GM19238 (cell line): ENCODE measurements around the gene REC114.
"Not testable (repeated sequence)": the region's sequence is repeated elsewhere in the genome, so short reads cannot be mapped to it uniquely, and the experiment has no call there.

Experiments
- DNase-seq: peaks from one replicate; pipeline ENCODE4 v3.0.0; 2011; ENCODE audit warnings: low spot score; ENCODE audit not compliant: insufficient read length

REC114 gene

DNA sequence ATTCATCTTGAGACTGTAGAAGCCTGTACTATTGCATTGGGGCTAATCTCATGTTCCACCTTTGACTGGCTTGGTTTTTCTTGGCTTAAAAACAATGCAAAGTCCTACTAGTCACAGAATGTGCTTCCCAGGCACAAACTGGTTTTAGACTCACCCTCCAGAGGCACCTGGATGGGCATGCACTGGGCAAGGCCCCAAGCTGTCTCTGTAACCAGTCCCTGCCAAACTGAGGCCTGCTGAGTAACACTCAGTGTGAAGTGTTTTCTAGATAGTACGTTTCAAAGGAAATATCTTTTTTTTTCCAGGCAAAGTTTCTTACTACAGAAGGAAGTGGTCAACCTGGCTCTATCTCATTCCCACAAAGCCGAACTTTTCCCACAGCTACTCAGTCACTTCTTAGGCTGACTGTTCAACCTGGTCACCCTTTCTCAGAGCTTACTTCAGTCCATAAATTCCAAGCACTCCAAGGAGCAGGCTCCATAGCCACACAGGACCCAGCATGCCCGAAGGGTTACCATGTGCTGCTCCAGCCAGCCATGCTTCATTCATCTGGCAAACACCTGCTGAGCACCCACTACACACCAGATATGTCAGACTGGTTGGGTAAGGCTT, 132.8 kb downstream of the REC114 start:
- DNase-seq: no peak

DNA sequence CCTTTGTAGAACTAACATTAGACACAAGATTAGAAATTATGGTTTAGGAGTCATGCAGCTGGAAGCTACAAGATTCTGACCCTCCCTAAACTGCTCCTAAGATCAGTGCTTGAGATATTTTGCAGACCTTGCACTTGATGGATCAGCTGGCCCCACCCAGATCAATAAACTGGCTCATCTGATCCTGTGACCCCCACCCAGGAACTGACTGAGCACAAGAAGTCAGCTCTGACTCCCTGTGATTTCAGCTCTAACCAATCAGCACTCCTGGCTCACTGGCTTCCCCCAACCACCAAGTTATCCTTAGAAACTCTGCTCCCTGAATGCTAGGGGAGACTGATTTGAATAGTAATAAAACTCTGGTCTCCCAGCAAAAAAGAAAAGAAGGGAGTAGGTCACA, 134.6 kb downstream of the REC114 start:
- not testable (repeated sequence) for DNase-seq

DNA sequence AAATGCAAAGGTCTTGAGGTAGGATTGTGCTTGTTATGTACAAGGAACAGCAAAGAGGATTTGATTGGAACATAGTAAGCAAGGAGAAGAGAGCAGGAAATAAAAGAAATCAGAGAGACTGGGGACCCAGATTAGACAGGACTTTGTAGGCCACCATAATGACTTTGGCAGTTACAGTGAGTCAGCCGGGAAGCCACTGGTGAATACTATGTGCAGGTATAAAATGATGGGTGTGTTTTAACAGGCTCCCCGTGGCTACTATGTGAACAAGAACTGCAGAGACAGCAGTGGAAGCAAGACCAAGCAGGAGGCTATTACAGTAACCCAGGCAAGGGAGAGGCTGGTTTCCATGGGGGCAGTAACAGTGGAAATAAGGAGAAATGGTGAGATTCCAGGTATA, 135.1 kb downstream of the REC114 start:
- DNase-seq: no peak

DNA sequence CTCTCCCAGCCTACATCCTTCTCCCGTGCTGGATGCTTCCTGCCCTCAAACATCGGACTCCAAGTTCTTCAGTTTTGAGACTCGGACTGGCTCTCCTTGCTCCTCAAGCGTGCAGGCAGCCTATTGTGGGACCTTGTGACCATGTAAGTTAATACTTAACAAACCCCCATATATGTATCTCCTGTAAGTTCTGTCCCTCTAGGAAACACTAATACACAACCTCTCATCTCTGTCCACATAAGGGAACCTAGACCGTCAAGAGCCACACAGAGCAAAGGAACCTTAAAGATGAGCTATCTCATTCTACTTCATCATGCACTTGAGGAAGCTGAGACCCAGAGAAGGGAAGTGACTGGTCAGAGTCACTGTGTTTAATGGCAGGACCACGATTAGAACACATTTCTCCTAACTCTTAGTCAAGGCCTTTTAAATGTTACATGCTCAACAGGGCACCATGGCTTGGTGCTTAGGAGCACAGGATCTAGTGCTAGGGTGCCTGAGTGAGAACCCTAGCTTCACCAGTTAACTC, 140.0 kb downstream of the REC114 start:
- no peak for DNase-seq

DNA sequence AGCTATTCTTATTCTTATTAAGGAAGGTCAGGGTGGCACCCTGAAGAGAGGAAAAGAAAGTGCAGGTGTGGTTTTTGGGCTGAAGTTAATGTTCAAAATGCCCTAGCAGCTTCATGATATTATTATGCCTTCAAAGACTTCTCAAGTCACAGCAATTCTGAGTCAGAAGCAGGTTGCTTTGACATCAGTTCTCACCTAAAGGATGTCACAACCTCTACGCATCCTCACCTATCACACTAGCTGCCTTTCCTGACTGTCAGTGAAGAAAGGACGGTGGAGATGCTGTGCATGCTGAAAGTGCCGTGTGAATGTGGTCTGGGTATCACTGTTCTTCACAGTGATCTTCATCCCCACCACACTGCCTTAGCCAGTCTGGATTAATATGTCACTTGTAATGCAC, 140.6 kb downstream of the REC114 start:
- no peak for DNase-seq

DNA sequence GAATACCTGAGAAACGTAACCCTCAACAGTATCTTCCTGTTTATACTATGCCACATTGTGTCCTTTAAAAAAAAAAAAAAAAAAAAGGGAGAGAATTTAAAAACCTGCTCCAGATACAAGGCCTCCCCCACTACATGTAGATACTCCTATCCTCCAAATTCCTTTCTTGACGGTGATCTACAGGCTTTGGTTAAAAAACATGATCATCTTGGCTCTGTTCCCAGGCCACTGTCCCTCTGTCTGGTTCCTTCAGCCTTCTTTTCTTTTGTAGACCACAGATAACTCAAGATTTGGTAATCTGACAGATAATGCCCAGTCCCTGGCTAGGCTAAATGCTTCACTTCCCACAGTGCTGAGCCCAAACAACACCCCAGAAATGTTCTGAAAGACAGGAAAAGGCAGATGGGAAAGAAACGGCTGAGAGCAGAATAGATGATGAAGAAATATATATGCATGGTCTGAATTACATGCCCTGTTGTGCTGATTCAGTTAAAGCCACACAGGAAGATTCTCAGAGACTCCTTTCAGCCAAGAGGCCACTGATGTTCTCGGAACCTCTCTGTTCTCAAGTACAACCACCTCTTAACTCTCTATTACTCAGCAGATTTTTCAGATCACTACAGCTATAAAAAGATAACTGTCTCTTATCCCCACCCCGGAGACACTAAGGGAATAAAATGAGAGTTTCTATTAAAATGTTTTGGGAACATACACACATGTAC, 141.9 kb downstream of the REC114 start:
- no peak for DNase-seq

DNA sequence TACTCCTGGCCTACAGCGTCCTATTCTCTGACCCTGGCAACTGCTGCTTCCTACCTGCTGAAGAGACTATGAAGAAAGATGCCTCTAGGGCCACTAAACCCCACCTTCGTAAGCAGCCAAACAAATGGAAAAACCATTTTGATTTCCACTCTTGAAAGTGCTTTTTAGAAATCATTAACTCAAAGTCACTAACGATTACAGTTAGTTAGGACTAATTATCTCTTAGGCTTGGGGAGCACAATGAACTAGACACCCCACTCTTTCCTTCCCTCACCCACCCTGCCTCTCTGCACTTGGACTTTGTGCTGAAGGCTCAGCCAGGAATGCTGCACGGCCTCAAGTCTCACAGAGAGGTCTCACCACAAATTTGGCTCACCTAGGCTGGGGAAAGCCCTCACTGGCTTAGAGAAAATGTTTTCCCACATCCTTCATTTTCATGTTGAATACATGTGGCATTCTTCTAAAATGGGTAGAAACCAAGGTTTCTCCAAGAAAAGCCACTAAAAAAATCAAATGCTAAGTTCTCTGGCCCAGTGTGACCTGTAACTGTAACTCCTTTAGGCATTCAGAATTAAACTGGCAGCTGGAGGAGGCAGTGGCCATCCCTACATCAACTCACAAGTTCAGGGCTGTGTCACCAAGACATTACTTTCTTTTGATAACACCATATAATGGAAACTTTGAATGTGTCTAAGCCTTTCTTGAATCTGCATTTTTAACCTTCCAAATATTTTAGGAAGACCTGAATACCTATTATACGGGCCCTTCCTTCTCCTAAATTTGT, 143.1 kb downstream of the REC114 start:
- no peak for DNase-seq

DNA sequence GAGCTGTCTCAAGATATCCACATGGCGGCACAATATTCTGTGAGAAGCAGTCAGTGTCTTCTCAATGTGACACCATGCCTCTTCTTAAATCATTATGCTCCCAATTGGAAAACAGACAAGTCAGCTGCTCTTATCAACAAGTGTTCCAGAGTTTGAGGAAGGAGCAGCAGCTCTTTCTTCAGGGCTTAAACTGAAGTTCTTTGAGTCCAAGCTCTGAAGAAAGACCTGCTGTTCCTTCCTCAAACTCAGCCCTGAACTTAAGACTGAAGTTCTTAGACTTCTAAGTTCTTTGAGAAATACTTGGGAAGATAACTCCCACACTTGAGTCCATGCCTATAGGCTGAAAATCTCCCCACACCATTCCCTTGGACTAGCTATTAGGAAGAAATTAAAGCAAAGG, 146.8 kb downstream of the REC114 start:
- DNase-seq: no peak

DNA sequence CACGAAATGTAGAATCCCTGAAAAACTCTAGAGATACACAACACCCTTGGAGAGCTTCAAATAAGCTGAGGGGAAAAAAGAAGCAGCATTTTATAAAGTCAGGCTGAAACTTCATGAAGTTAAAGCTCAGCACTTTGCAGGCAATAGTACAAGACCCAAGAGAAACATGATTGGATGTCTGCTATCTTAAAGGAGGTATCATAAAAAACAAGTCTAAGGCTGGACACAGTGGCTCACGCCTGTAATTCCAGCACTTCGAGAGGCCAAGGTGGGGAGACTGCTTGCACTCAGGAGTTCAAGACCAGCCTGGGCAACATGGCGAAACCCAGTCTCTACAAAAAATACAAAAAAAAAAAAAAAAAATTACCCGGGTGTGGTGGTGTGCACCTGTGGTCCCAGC, 147.3 kb downstream of the REC114 start:
- no peak for DNase-seq

DNA sequence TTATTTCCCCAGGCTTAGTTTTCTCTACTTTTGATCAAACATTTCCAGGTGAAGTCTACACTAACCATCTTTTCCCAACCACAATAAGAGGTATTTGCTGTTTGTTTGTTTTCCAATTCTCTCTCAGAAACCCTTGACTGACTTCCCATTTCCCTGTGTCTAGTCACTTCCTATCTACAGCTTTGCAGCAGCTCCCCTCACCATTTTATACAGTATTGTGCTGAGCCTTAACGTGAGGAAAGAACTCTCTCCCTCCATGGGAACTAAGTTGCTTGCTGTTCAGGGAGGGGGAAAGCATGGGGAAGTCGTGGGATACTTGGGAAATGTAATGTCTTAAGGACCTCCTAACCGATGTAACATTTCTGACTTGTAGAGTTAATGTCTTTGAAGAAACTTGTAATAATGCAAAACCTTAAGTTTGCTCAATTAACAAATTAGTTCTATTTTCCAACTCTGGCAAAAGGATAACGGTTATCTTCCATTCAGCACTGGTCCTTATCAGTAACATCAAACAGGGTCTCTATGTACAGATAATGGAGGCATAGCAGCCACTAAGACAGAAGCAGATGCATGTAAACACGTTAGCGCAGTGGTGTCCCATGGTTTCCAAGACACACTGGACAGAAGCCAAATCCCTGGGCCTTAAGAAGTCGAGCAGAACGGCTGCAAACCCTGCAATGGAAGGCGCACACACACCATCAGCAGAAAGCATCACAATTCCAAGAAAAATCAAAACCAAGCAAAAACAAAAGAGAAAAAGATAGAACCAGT, 150.5 kb downstream of the REC114 start:
- no peak for DNase-seq

DNA sequence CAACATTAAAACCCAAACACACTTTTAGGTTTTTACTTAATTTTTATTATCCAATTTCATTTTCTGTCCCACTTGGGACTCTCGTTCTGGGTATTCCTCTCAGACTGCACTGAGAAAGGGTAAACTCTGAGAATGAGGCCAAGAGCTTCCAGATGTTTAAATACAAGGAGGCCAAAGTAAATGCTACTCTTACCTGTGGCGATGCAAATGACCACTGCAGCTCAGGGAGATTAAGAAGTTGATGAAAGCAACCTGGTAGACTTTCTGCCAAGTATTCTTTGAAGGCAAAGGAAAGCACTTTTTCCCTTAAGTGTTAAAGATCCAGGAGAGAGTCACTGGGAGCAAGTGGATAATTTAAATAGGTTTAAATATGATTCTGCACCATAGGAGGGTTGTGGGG, 151.1 kb downstream of the REC114 start:
- DNase-seq: no peak

DNA sequence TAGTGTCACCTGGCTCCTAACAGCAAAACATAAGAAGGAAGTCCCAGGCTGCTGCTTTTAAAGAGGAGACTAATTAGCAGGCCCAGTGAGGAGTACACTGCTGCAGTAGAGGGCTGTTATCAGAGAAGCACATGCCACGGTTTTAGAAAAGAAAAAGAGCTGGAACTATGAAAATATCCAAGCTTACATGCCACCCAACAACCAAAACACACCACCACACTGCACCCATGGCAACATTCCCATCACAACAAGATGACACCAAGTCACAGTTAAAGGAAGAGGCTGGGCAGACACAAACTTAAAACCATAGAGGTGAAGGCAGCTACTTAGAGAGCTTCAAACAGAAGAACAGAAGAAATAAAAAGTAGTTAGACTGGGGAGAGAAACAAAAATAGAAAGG, 153.2 kb downstream of the REC114 start:
- no peak for DNase-seq

DNA sequence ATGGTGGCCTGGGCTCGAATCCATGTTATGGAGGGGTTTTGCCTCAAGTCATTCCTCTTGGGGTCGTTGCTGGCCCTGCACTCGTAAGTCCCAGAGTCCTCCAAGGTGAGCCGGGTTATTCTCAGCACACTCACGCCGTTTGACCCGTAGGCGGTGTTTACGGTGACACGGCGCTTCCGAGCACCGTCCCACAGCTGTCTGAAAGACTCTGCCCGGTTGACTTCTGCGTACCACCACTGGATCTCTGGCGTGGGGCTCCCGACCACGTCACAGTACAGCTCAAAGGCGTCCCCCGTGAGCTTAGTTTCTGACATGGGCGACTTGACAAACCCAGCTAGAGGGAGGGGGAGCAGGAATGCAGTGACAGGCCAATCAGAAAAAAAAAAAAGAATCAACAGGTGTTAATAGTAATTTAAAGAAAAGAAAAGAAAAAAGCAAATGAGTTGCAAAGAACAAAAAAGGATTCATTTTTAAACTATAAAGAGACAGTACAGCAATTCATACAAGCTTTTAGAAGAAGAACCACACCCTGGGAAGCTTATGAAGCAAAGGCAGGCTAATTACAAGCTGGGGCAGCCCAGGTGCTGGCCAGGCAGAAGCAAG, 154.2 kb downstream of the REC114 start:
- no peak for DNase-seq

DNA sequence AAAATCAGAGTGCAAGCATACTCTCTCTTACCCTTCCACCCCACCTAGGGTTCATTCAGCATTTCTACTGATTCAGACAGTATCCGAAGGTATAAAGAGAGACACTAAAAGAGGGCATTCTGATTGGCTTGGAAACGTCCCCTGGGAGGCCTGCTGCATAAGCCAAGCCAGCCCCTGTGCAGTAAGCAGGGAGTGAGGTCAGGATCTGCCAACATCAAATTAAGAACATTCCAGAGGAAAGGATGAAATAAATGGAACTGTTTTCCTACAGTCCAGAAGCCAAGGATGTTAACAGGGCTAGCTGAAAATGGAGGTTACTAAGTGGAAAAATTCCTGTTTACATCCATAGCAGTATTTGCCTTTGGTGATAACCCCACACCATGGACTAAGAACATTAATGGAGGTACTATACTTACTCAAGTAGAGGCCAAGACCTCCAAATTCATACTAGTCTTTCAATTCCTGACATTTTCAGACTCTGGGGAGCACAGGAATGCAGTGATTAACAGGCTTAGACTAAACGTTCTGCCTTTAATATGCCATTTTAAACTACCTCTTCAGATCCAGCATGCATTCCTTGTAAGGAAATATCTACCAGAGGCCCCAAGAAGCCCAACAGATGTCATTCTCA, 155.7 kb downstream of the REC114 start:
- no peak for DNase-seq

DNA sequence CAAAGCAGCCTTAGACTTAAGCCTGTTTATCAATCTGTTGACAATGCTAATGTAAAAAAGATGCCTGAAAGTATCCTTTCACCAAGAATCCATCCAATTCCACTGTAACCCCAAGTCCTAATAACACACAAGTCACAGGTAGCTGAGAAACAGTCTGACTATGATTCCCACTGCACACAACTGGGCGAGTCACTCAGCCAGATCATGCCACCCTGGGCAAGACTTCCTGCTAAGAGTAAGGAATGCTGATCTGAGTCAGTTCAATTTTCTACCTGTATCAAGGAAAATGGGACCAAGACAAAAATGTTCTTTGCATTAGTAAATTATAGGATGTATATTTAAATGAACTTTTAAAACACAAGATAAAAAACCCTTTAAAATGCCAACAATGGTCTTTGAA, 157.0 kb downstream of the REC114 start:
- no peak for DNase-seq

DNA sequence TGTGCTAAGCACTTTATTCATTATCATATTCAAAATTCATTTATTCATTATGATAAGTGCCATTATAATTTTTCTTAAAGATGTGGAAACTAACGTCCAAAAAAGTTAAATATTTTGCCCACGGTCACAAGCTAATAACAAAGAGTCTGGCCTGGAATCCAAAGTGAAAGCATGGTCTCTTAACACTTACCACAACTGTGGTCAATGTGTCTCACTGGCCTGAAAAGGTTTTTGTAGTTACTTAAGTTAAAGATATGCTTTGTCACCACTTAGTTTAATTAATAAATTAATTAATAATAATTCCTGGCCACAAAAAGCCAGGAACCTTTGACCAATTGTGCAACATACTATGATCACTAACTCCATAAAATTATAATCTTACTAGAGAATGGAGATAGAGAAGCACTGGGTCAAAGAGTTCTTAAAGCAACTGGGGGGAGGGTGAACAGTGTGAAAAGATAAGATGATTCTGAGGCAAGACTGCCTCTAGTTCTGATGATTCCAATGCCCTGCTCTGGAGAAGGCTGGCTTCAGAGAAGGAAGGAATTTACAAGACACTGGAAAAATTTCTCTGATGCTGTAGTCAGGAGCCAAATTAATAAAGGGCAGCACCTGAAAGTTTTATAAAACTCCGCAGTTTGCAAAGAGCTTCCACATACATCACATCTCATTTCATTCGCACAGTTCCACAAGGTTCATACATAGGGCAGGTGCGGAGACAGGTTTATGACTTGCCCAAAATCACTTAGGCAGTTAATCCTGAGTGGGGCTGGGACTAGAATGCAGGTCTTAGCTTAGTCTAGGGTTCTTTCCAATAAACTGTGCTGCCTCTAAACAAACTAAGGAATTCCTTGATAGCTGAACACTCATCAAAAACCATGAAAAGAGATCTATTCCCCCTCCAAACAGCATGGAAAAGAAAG, 157.7 kb downstream of the REC114 start:
- DNase-seq: no peak

DNA sequence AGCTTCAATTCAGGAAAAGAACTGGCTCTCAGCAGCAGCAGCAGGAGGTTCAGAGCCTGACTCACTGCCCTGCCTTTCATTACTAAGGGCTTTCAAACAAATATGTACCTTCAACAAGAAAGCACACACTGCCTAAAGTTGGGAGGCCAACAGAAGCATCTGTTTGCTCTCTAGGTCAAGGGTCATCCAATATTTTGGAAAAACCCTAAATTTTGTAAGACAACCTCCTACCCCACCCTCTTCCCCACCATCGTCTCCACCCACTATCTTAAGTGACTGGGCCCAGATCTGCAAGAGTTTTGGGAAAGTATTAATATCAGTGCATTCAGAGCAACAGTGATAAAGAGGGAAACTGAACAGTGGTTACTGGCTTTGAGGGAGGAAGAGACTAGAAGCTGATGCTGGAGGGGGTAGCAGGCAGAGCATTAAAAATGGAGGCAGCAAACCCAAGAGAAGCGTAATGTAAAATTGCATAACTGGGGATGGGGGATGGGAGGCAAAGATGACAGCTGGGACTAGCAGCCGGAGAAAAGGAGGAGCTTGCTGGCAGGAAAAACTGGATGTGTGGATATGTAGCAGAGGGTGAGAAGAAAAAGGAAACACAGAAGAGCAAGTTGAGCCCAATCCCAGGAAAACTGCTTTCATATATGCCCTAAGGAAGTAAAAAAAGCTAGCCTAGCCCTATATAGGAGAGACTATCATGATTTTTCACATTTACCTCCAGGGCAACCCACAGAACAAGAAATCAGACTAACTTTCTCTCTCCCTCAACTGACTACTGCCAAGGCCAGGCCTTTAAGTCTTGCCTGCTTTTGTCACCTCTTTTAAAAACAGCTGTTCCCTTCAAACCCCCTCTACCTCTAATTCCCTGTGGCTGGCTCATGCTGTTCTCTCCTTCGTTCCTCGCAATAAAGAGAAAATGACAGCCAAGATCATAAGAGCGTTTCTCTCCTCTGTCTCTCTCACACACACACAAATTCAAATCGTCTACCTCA, 158.8 kb downstream of the REC114 start:
- no peak for DNase-seq

DNA sequence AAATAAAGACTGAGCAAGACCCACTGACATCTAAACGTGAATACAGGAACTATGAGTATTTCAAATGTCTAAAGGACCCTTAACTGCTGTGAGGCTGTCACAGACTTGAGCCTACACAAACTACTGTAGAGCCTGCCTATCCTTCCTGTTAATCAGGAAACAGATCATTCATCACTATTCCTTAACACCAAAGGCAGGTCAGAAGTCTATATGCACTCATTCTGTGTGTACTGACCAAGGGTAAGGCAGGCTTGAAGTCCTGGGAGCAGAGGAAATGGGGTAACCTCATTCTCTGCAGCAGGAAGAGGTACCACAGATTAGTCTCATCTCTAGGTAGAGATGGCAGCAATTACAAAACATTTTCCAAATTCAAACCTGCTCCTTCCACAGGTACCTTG, 159.5 kb downstream of the REC114 start:
- DNase-seq: no peak
